ENCODE data around the gene CCDC59. TPM values are rescaled to one million over a fixed set of nuclear protein-coding genes. Genes with fewer than 3 reads are reported as not detected.

CCDC59 gene
- total and polyA plus RNA-seq, 9 of the 15 experiments (the other 6 are each of a cell fraction or from before 2014, with no cell fraction given): 34.0 to 186 (median 119) TPM

- TF ChIP-seq ZNF407 (IDR thresholded peaks at IDR 0.05; ENCODE audit: low read depth): no peak
- TF ChIP-seq ZNF140 (CRISPR knock-in tag; IDR thresholded peaks at IDR 0.05): no peak
- TF ChIP-seq FOXM1 (IDR thresholded peaks at IDR 0.05; ENCODE audit: low read depth): peak; percentile 69
- peak; percentile 50; the same call in 1 of the 2 replicates for TF ChIP-seq FOXM1 (CRISPR knock-in tag; IDR thresholded peaks at IDR 0.05; ENCODE audit: low read depth)
- TF ChIP-seq ZNF212 (CRISPR knock-in tag; IDR thresholded peaks at IDR 0.05): no peak
- TF ChIP-seq POLR2AphosphoS5 (IDR thresholded peaks at IDR 0.05; ENCODE audit: control insufficient read depth, insufficient read depth, low read depth, low read length): peak; percentile 88
- no peak for TF ChIP-seq ZNF507 (tag; conservative IDR thresholded peaks at IDR 0.05)
- TF ChIP-seq ZFP30 (CRISPR knock-in tag; IDR thresholded peaks at IDR 0.05; ENCODE audit: borderline replicate concordance): no peak
- no peak for TF ChIP-seq ZBED1 (IDR thresholded peaks at IDR 0.05)
- no peak for TF ChIP-seq SLC30A9 (CRISPR knock-in tag; IDR thresholded peaks at IDR 0.05)
- TF ChIP-seq, protein P1, sequence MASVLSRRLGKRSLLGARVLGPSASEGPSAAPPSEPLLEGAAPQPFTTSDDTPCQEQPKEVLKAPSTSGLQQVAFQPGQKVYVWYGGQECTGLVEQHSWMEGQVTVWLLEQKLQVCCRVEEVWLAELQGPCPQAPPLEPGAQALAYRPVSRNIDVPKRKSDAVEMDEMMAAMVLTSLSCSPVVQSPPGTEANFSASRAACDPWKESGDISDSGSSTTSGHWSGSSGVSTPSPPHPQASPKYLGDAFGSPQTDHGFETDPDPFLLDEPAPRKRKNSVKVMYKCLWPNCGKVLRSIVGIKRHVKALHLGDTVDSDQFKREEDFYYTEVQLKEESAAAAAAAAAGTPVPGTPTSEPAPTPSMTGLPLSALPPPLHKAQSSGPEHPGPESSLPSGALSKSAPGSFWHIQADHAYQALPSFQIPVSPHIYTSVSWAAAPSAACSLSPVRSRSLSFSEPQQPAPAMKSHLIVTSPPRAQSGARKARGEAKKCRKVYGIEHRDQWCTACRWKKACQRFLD (CRISPR knock-in tag; IDR thresholded peaks at IDR 0.05): no peak; the same call in 1 of the 2 replicates
- no peak for TF ChIP-seq CAMTA2 (CRISPR knock-in tag; conservative IDR thresholded peaks at IDR 0.05)
- TF ChIP-seq NCOA1 (IDR thresholded peaks at IDR 0.05; ENCODE audit: low read depth): no peak; the same call in 1 of the 2 replicates
- no peak for TF ChIP-seq ZC3H11A (IDR thresholded peaks at IDR 0.05; ENCODE audit: low read depth, low read length)
- TF ChIP-seq ADNP (tag; IDR thresholded peaks at IDR 0.05): no peak
- TF ChIP-seq, protein P2, sequence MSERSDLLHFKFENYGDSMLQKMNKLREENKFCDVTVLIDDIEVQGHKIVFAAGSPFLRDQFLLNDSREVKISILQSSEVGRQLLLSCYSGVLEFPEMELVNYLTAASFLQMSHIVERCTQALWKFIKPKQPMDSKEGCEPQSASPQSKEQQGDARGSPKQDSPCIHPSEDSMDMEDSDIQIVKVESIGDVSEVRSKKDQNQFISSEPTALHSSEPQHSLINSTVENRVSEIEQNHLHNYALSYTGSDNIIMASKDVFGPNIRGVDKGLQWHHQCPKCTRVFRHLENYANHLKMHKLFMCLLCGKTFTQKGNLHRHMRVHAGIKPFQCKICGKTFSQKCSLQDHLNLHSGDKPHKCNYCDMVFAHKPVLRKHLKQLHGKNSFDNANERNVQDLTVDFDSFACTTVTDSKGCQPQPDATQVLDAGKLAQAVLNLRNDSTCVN (CRISPR knock-in tag; IDR thresholded peaks at IDR 0.05): no peak
- peak; percentile 74 for TF ChIP-seq HNRNPLL (IDR thresholded peaks at IDR 0.05; ENCODE audit: low read depth, low read length, poor library complexity, severe bottlenecking)
- TF ChIP-seq XRCC5 (IDR thresholded peaks at IDR 0.05; ENCODE audit: low read depth, low read length): peak; percentile 99
Observed at GRCh38 chr12:82358200-82359114, at the start of gene CCDC59, which contains the start of gene METTL25 (continued).
